ENCODE data around the gene ARFGEF2.

Gene ARFGEF2

DNA sequence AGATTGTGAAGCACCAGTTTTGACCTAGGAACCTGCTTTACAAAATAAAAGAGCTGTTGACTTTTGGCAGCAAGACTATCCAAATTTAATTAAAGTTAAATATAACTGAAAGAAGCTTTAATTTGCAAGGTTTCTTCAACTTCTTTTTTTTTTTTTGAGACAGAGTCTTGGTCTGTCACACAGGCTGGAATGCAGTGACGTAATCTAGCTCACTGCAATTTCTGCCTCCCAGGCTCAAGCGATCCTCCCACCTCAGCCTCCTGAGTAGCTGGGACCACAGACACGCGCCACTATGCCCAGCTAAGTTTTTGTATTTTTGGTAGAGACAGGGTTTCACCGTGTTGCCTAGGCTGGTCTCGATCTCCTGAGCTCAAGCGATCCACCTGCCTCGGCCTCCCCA lies 110.9 kb downstream of the ARFGEF2 start:
- TF ChIP-seq, protein P1, sequence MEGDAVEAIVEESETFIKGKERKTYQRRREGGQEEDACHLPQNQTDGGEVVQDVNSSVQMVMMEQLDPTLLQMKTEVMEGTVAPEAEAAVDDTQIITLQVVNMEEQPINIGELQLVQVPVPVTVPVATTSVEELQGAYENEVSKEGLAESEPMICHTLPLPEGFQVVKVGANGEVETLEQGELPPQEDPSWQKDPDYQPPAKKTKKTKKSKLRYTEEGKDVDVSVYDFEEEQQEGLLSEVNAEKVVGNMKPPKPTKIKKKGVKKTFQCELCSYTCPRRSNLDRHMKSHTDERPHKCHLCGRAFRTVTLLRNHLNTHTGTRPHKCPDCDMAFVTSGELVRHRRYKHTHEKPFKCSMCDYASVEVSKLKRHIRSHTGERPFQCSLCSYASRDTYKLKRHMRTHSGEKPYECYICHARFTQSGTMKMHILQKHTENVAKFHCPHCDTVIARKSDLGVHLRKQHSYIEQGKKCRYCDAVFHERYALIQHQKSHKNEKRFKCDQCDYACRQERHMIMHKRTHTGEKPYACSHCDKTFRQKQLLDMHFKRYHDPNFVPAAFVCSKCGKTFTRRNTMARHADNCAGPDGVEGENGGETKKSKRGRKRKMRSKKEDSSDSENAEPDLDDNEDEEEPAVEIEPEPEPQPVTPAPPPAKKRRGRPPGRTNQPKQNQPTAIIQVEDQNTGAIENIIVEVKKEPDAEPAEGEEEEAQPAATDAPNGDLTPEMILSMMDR (IDR thresholded peaks at IDR 0.05; ENCODE audit: low read depth, low read length), result no peak
- H3K4me3 ChIP-seq (ENCODE audit: low read depth, low read length), result no peak overlapping the region

DNA sequence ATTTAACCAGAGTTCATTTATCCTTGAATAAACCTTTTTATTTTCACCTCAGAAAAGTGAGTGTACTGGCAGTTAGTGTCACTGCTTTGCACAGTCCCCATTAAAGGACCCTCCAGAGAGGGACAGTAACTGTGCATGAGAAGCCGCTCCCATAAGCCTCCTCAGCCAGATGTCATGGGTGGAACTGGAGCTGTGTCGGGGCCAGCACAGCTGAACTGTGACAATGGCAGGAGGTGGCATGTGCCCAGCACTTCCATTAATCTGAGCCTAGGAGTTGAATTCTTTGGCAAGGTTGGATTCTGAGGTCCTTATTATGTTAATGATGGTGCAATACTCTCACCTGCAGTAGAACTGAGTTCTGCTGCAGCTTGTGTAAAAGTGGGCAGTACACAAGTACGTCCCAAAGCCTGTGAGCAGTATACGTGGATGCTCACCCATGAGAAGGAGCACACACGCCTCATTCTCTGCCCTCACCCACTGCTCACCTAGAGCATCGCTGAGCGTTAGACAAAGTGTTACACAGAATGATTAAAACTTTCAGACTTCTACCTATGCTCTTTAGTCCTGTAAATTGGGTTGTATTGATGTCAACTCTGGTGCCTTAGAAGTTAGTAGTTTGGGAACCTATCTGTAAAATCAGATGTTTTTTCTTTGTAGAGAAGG lies 112.7 kb downstream of the ARFGEF2 start:
- TF ChIP-seq, protein P1 (IDR thresholded peaks at IDR 0.05; ENCODE audit: low read depth, low read length), result no peak
- no peak overlapping the region for H3K4me3 ChIP-seq (ENCODE audit: low read depth, low read length)

DNA sequence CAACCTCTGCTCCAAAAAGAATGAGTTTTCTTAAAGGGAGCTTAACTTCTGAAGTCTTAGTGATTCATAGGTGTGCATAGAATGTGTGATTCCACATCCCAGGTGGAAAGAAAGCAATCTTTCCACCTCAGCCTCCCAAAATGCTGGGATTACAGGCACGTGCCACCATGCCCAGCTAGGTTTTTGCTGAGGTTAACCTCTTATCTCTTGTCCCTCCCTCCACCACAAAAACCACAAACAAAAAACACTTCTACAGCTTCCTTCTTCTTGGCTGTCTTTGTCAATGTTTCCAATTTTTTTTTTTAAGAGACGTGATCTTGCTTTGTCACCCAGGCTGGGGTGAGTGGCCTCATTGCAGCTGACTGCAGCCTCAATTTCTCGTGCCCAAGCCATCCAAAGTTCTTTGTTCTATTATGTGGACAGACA lies 116.5 kb downstream of the ARFGEF2 start:
- no peak overlapping the region for H3K4me3 ChIP-seq (ENCODE audit: low read depth, low read length)
- TF ChIP-seq, protein P1 (IDR thresholded peaks at IDR 0.05; ENCODE audit: low read depth, low read length), result no peak

DNA sequence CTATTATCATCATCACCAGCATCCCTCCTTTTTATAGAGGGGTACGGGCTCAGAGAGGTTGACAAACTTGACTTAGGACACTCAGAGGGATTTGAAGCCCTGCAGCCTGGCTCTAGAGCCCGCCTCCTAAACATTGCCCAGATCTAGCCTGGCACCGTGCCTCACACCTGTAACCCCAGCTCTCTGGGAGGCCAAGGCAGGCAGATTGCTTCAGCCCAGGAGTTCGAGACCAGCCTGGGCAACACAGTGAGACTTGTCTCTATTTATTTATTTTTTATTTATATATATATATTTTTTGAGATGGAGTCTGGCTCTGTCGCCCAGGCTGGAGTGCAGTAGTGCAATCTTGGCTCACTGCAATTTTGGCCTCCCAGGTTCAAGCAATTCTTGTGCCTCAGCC lies 118.3 kb downstream of the ARFGEF2 start:
- no peak overlapping the region for H3K4me3 ChIP-seq (ENCODE audit: low read depth, low read length)
- TF ChIP-seq, protein P1 (IDR thresholded peaks at IDR 0.05; ENCODE audit: low read depth, low read length), result no peak

DNA sequence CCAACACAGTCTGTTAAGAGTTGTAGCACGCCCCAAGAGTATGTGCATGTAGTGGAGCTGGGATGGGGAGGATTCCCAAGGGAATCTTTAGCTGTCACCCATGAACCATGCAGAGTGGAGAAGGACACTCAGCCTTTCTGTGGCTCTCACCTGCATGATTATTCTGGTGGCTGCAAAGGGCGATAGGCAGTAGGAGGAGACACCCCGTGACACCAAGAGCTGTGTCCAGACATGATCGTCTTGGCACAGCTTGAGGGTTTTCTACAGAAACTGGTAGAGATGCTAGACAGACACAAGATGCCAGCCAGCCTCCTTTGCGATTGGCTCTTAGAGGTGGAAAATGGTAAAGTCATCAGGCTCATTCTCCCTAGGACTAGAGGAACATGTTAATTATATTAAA lies 121.5 kb downstream of the ARFGEF2 start:
- TF ChIP-seq, protein P1 (IDR thresholded peaks at IDR 0.05; ENCODE audit: low read depth, low read length), result no peak
- no peak overlapping the region for H3K4me3 ChIP-seq (ENCODE audit: low read depth, low read length)

DNA sequence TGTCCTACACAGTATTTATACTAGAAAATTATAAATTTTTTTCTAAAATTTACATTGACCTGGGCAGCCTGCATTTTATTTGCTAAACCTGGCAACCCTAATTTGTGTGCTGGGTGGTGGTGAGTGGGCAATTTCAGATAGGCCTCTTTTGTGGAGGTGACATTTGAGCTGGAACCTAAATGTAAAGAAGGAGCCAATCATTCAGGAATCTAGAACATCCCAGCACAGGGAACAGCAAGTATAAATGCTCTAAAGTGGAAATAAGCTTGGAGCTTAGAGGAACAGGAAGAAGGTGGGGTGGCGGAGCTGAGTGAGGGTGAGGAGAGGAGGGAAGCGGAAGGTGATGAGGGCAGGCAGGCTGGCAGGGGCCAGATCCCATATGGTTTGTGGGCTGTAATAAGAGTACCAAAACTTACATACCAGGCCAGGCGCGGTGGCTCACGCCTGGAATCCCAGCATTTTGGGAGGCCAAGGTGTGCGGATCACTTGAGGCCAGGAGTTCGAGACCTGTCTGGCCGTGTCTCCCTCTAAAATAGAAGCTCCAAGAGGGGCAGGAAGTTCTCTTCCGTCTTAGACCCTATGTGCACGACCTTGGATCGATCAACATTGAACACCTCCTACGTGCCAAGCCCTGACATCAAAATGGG lies 124.1 kb downstream of the ARFGEF2 start:
- TF ChIP-seq, protein P1 (IDR thresholded peaks at IDR 0.05; ENCODE audit: low read depth, low read length), result no peak
- peak overlapping the region; percentile 91 for H3K4me3 ChIP-seq (ENCODE audit: low read depth, low read length)
